GM12874 (cell line): ENCODE results near the gene PLK3.

Source experiments
- CTCF ChIP-seq: IDR thresholded peaks from 2 replicates; pipeline ENCODE4 v1.5.1; 2011; ENCODE audit warnings: low read depth, mild to moderate bottlenecking, control low read depth, low read length, moderate library complexity; ENCODE audit not compliant: insufficient read depth

The PLK3 gene

GRCh38 chr1:44790968-44791801 is 9.0 kb upstream of the PLK3 start:
- TF ChIP-seq CTCF, result no peak

GRCh38 chr1:44792736-44793502 is 7.3 kb upstream of the PLK3 start:
- no peak for TF ChIP-seq CTCF

GRCh38 chr1:44798481-44799365 is 1.5 kb upstream of the PLK3 start:
- TF ChIP-seq CTCF, result no peak

- no peak for TF ChIP-seq CTCF
Measured at GRCh38 chr1:44801491-44802305, 1.5 kb downstream of the PLK3 start.

GRCh38 chr1:44802306-44803061 is 2.3 kb downstream of the PLK3 start:
- no peak for TF ChIP-seq CTCF

- no peak for TF ChIP-seq CTCF
Measured at GRCh38 chr1:44803062-44803311, 2.8 kb downstream of the PLK3 start.
